Measurements from ENCODE around the gene CD63.

Gene CD63

GRCh38 chr12:55703901-55704761 lies 24.7 kb downstream of the CD63 start:
- DNase-seq = no peak

- DNase-seq = no peak
Observed at GRCh38 chr12:55703288-55703687, 25.5 kb downstream of the CD63 start.

- DNase-seq = no peak
Observed at GRCh38 chr12:55702861-55703260, 25.9 kb downstream of the CD63 start.

- no peak for DNase-seq
Observed at GRCh38 chr12:55700255-55701018, 28.4 kb downstream of the CD63 start.

- no peak for DNase-seq
Observed at GRCh38 chr12:55699471-55700055, 29.2 kb downstream of the CD63 start.

- DNase-seq = no peak
Observed at GRCh38 chr12:55698965-55699364, 29.8 kb downstream of the CD63 start.

- DNase-seq = no peak
Observed at GRCh38 chr12:55698241-55698955, 30.4 kb downstream of the CD63 start.

- DNase-seq = no peak
Observed at GRCh38 chr12:55697686-55698085, 31.1 kb downstream of the CD63 start.

- DNase-seq = no peak
Observed at GRCh38 chr12:55696796-55697462, 31.9 kb downstream of the CD63 start.

GRCh38 chr12:55696141-55696540 lies 32.7 kb downstream of the CD63 start:
- DNase-seq = no peak

- DNase-seq = no peak
Observed at GRCh38 chr12:55695349-55695748, 33.5 kb downstream of the CD63 start.

- DNase-seq = no peak
Observed at GRCh38 chr12:55694651-55695050, 34.2 kb downstream of the CD63 start.

GRCh38 chr12:55694188-55694515 lies 34.7 kb downstream of the CD63 start:
- no peak for DNase-seq

- no peak for DNase-seq
Observed at GRCh38 chr12:55693323-55694187, 35.3 kb downstream of the CD63 start.

- no peak for DNase-seq
Observed at GRCh38 chr12:55692631-55693322, 36.0 kb downstream of the CD63 start.

- no peak for DNase-seq
Observed at GRCh38 chr12:55688716-55689655, 39.8 kb downstream of the CD63 start.

- no peak for DNase-seq
Observed at GRCh38 chr12:55687746-55688145, 41.1 kb downstream of the CD63 start.

GRCh38 chr12:55686366-55687010 lies 42.3 kb downstream of the CD63 start:
- DNase-seq = no peak

- DNase-seq = no peak
Observed at GRCh38 chr12:55685671-55686070, 43.1 kb downstream of the CD63 start.

Data from NCI-H526 (cell line).